GM12875 (cell line): ENCODE results near the gene ASPSCR1.

Source experiments
- H3K4me3 ChIP-seq: one replicate; pipeline ENCODE4 v1.5.1; 2011; ENCODE audit warnings: low read depth, low read length, control low read depth
- TF ChIP-seq, protein P1 (sequence below): IDR thresholded peaks from 2 replicates; pipeline ENCODE4 v1.5.1; 2011; ENCODE audit warnings: low read depth, mild to moderate bottlenecking, control low read depth, inconsistent platforms, low read length, moderate library complexity, borderline replicate concordance; ENCODE audit not compliant: insufficient read depth

Gene ASPSCR1

DNA sequence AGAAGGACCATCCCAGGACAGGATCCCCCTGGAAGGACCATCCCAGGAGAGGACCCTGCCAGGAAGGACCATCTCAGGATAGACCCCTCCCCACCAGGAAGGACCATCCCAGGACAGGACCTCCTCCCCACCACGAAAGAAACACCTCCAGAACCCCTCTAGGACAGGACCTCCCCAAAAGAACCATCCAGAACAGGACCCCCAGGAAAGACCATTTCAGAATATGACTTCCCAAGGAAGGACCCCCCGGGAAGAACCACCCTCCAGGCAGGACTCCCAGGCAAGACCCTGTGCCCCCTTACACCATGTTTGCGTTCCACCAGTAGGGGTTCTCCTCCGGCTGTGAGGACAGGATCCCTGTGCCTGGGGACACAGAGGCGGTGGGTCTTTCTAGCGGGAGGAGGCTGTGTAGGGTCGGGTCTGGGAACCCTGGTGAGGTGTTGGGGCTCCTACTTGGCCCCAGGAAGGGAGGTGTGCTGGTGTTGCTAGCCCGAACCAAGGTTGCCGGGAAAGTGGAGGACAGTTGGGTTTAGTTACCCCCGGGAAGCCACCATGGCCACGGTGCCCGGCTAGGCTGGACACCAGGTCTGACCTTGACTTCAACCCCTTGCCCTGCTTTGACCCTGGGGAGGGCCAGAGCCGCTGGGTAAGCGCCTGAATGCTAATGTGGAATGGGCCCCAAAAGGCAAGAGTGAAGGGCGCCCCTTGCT, 18.6 kb upstream of the ASPSCR1 start:
- no peak overlapping the region for H3K4me3 ChIP-seq

DNA sequence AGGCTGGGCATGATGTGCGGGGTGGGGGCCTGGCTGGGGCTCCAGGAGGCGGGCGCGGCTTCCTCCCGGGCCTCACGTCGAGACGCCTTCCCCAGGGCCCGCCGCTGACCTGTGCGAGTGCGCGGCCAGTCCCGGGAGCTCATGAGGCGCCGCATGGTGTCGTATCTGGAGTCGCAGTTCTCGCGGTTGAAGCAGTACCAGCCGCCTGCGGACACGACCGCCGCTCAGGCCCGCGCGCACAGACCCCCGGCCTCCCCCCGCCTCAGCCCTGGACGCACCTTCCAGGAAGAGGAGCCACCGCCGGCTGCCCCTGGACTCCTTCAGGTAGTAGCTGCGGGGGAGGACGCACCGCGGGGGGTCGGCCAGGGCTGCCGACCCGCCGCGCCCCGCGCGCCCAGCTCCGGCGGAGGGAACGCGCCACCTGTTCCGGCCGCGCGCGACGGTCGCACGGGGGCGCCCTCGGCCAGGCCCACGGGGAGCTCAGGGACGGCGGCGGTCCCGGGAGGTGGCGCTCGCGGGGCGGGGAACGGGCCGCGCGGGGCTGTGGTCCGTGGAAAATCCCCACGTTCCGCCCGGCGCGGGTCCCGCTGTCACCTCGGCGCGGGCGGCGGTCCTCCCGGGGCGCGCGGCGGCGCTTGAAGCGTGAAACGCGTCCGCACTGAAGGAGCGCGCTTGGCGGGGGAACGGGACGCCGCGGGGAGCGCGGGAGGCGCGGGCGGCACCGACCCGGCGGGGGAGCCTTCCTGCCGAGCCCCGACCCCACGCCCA, 17.9 kb upstream of the ASPSCR1 start:
- TF ChIP-seq, protein P1, sequence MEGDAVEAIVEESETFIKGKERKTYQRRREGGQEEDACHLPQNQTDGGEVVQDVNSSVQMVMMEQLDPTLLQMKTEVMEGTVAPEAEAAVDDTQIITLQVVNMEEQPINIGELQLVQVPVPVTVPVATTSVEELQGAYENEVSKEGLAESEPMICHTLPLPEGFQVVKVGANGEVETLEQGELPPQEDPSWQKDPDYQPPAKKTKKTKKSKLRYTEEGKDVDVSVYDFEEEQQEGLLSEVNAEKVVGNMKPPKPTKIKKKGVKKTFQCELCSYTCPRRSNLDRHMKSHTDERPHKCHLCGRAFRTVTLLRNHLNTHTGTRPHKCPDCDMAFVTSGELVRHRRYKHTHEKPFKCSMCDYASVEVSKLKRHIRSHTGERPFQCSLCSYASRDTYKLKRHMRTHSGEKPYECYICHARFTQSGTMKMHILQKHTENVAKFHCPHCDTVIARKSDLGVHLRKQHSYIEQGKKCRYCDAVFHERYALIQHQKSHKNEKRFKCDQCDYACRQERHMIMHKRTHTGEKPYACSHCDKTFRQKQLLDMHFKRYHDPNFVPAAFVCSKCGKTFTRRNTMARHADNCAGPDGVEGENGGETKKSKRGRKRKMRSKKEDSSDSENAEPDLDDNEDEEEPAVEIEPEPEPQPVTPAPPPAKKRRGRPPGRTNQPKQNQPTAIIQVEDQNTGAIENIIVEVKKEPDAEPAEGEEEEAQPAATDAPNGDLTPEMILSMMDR = peak; percentile 87
- H3K4me3 ChIP-seq = no peak overlapping the region

More for the DNA sequence above, 18.6 kb upstream of the ASPSCR1 start:
- TF ChIP-seq, protein P1 = no peak

DNA sequence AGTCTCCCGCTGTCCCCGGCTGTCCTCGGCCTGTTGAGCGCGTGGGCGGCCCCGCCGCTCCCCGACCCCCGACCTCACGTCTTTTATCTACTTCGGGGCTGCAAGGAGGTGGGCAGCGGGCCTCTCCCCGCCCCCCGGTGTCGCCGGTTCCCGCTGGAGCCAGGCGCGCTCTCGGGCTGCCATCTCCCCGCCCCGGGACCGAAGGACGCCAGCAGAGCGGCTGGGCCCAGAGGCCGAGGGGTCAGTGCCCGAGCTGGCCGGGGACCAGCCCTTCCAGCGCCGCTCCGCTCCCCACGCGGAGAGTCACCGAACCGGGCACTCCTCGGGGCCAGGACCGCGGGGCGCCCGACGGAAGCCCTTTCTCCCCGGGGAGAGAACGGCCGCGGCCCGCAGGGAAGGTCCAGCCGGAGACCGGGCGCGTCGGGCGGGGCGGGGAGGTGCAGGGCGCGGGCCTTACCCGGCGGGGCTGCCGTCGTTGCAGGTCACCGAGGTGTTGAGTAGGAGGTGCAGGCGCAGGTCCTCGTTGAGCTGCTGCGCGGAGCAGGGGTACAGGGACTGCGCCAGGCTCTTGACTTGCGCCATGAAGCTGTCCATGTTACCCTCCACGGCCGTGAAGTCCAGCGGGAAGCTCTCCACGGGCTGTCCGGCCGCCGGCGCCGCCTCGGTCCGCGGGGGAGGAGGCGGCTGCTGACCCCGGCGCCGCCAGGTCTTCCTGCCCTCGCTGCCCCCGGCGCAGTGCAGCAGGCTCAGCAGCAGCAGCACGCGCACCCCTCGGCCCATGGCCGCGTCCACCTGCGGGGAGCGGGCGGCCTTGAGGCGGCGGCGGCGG, 17.1 kb upstream of the ASPSCR1 start:
- no peak overlapping the region for H3K4me3 ChIP-seq
- TF ChIP-seq, protein P1 = no peak

DNA sequence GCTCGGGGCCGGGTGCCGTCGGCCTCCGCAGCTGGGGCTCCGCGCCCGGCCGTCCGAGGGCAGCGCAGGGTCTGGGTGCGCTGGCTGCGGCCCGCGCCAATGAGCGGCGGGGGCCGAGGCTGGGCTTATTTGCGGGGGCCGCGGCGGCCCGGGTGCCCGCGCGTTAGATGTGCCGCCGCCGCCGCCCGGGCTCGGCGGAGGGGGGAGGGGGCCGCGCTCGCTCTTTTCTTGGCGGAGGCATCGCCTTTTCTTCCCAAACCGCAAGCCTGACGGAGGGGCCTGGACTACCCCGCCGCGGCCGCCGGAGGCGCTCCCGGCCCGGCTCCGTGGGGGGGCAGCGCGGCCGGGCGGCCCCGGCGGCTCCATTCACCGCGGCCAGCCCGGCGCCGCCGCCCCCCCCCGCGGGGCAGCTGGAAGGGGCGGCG, 16.3 kb upstream of the ASPSCR1 start, which contains the start of gene NOTUM:
NOTUM (minus strand) TSS at position 101 of the 425 bp plus-strand sequence. CDS start 278 bp downstream, outside the sequence.
- TF ChIP-seq, protein P1 = peak; percentile 35; the same call in 1 of the 2 replicates

DNA sequence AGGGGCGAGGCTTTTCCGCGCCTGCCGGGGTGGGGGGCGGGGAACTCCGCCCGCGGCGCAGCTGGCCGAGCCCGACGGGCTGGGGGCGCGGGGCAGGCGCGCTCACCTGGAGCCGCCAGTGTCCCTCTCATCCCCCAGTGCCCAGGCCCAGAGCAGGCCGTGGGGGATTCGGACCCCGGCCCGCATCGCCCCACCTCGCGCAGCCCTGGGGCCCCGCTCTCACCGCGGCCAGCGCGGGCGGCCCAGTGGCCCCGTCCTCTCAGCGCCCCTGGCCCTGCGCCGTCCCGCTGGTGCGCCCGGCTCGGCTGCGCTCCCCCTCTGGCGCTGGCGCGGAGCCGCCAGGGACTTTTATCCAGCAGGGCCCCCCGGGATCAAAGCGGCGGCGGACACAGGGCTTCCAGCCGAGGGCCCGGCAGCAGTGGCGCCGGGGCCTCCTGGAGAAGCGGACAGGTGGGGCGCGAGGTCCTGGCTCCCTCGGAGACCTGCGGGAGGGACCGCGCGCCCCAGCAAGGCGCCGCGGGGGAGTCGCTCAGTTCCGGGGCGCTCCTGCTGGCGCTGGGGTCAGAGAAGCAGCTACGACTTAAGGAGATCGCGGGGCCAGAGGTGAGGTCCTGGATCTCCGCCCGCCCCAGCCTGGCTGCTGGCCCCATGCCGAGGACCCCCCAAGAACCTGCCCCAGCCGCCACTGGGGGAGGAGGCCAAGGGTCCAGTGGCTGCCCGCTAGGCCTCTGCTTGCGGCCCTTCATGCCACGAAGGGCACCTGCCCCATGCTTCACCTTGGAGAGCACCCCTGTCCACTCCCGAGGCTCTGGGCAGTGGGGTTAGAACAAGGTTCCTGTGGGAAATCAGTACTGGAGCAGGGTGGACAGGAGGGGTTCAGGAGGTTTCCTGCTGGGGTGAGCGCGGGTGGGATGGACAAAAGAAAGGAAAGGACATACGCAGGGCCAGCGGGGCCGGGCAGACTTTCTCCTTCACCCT, 15.6 kb upstream of the ASPSCR1 start:
- TF ChIP-seq, protein P1 = no peak
- no peak overlapping the region for H3K4me3 ChIP-seq

More for the DNA sequence above, 16.3 kb upstream of the ASPSCR1 start, which contains the start of gene NOTUM:
- H3K4me3 ChIP-seq = no peak within 1 kb of the TSS
